Neural cell (in vitro differentiated cells): ENCODE results near the gene SPR.

Source experiments
- CTCF ChIP-seq: fragments of 450-650 bp; IDR thresholded peaks from 2 replicates; pipeline ENCODE4 v1.5.1; 2014; ENCODE audit warnings: antibody characterized with exemption, mild to moderate bottlenecking, moderate library complexity; ENCODE audit not compliant: poor library complexity, severe bottlenecking
- EP300 ChIP-seq: fragments of 450-650 bp; conservative IDR thresholded peaks from 2 replicates; pipeline ENCODE4 v1.6.1; 2014; ENCODE audit warnings: antibody characterized with exemption, mild to moderate bottlenecking, moderate library complexity; ENCODE audit not compliant: poor library complexity, severe bottlenecking
- EZH2 ChIP-seq: fragments of 200-600, 300-800 bp; shearing (Covaris generic), sonication (generic); IDR thresholded peaks from 2 replicates; pipeline ENCODE4 v1.6.1; 2014; ENCODE audit warnings: antibody characterized with exemption, low read length, borderline replicate concordance, mild to moderate bottlenecking; ENCODE audit not compliant: insufficient read depth, poor library complexity, severe bottlenecking
- TAF1 ChIP-seq: IDR thresholded peaks from 2 replicates; pipeline ENCODE4 v1.6.1; 2012; ENCODE audit warnings: low read depth

DNA sequence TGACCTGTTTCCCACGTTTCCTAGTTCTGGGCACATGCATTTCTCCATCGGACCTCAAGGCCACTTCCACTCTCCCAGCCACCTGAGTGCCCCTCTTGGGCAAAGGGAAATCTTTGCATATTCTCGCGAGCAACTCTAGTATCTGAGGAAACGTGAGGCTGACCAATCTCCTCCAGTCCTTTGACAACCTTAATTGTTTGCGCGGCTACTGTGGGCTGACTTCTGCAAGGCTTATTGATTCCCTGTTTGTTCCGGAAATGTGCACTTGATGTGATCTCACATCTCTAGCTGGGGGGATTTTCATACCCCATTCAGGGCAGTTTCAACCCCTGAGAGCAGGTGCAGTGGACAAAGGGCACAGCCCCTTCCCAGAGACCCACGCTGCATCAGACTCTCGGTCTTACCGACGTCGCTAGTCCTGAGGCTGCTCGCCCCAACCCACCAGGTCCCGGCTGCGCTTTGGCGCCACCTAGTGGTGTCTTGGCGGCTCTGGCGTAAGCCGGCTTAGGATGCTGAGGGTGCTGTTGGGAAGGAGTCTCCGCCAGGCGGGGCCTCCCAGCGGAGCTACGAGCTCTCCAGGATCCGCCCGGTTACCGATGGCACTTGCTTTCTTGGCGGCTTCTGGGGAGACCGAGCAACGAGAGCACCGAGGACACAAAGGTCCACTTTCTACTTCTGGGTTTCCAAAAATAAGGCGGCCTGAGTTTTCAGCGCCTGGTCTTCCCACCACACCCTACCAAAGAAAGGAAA lies 24.8 kb upstream of the SPR start:
- peak; percentile 92 for TF ChIP-seq CTCF
- no peak for TF ChIP-seq TAF1
- TF ChIP-seq EP300: no peak
- no peak for TF ChIP-seq EZH2
